ENCODE results near the gene KCNQ1.

Gene KCNQ1

GRCh38 chr11:2587132-2587930 lies 142.5 kb downstream of the KCNQ1 start:
- no peak for TF ChIP-seq CTCF (IDR thresholded peaks at IDR 0.05; ENCODE audit: low read depth, low read length)
- no peak for DNase-seq (ENCODE audit: extremely low read depth, low read depth)

DNA sequence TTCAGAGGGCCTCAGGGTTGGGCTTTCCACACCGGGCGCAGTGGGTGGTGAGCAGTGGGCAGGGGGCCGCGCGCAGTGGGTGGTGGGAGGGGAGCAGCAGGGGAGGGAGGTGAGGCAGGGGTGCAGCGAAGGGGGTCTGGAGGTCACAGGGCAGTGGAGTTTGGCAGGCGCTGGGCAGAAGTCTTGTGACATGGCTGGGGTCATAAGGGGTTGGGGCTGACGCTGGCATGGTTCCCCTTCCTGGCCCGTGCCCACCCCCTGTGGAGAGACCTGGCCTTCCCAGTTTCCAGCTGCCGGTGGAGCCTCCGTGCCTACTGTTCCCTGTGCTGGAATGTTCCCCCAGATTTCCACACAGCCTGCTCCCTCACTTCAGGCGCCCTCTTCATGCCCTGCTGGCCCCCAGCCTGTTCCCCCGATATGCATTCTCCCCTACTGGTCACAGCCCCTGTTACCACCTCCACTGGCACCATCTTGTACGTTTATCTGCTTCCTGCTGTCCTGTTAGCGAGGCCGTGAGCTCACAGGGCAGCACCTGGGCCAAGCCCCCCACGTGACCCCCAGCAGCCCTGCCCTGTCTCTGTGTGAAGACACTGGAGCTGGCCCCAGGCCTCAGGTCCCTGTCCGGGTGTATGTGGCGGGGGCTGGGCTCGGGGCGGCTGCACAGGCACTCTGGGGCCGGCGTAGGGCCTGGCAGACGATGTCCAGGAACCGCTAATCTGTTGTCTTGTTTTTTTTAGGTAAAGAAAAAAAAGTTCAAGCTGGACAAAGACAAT lies 143.4 kb downstream of the KCNQ1 start:
- TF ChIP-seq CTCF (IDR thresholded peaks at IDR 0.05; ENCODE audit: low read depth, low read length) = no peak
- no peak for DNase-seq (ENCODE audit: extremely low read depth, low read depth)

- TF ChIP-seq CTCF (IDR thresholded peaks at IDR 0.05; ENCODE audit: low read depth, low read length) = no peak
- DNase-seq (ENCODE audit: extremely low read depth, low read depth) = no peak
These were observed 144.2 kb downstream of the KCNQ1 start for GRCh38 chr11:2588809-2589537.

GRCh38 chr11:2589538-2589934 lies 144.7 kb downstream of the KCNQ1 start:
- TF ChIP-seq CTCF (IDR thresholded peaks at IDR 0.05; ENCODE audit: low read depth, low read length) = no peak
- DNase-seq (ENCODE audit: extremely low read depth, low read depth) = no peak

DNA sequence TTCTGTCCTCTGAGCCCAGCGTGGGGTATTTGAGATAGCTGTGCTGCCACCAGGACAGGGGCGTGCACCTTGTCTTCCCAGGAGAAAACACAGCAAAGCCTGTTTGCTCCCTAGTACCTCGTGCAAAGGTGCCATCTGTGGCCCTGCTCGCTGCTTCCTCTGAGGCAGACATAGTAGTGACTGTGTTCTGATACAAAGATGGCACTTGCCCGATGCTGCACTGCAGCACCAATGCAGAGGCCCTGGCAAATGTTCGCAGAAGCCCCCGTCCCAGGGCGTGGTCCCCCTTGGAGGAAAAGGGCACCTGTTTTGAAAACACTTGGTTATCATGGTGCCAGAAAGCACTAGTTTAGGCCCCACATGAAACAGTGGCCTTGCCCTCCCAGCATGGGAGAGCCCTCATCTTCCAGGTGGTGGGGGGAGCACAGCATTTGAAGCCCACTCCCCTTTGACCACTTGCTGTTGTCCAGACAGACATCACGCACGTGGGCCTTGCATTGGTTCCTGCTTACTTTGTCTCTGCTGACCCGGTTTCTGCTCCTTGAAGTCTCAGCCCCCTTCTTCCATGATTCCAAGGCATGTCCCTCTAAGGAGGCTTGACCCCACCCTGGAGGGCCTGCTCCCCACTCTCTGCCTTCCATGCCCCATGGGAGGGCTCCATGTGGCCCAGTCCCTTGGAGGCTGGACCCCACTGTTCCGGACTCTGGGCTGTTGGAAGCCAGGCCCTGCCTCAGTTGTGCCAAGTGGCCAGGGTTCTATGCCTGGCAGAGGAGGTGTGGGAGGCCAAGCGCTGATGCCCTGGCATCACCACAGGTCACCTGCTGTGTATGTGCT lies 145.5 kb downstream of the KCNQ1 start:
- no peak for DNase-seq (ENCODE audit: extremely low read depth, low read depth)
- TF ChIP-seq CTCF (IDR thresholded peaks at IDR 0.05; ENCODE audit: low read depth, low read length) = no peak

- DNase-seq (ENCODE audit: extremely low read depth, low read depth) = no peak
- TF ChIP-seq CTCF (IDR thresholded peaks at IDR 0.05; ENCODE audit: low read depth, low read length) = no peak
These were observed 146.4 kb downstream of the KCNQ1 start for GRCh38 chr11:2590965-2591754.
